ENCODE data around the gene RNF130.

Gene RNF130

GRCh38 chr5:180071531-180072255, at the start of gene RNF130:
TSS of gene RNF130 (minus strand) at chr5:180071759. CDS start at chr5:180071702, 57 bp downstream.
- DNase-seq (ENCODE audit: low spot score), result peak; percentile 82

- DNase-seq (ENCODE audit: low spot score), result no peak
Measured at GRCh38 chr5:180120237-180121101, 48.9 kb upstream of the RNF130 start.

GRCh38 chr5:180119903-180120236, 48.3 kb upstream of the RNF130 start:
- DNase-seq (ENCODE audit: low spot score), result no peak

GRCh38 chr5:180119031-180119902, 47.7 kb upstream of the RNF130 start:
- no peak for DNase-seq (ENCODE audit: low spot score)

GRCh38 chr5:180118391-180118791, 46.8 kb upstream of the RNF130 start:
- no peak for DNase-seq (ENCODE audit: low spot score)

- no peak for DNase-seq (ENCODE audit: low spot score)
Measured at GRCh38 chr5:180117000-180117725, 45.6 kb upstream of the RNF130 start.

GRCh38 chr5:180116077-180116999, 44.8 kb upstream of the RNF130 start:
- no peak for DNase-seq (ENCODE audit: low spot score)

- DNase-seq (ENCODE audit: low spot score), result no peak
Measured at GRCh38 chr5:180115326-180116076, 43.9 kb upstream of the RNF130 start.

GRCh38 chr5:180114304-180115003, 42.9 kb upstream of the RNF130 start:
- no peak for DNase-seq (ENCODE audit: low spot score)

- no peak for DNase-seq (ENCODE audit: low spot score)
Measured at GRCh38 chr5:180113660-180114303, 42.2 kb upstream of the RNF130 start.

GRCh38 chr5:180112181-180112861, 40.8 kb upstream of the RNF130 start:
- no peak for DNase-seq (ENCODE audit: low spot score)

GRCh38 chr5:180111273-180112002, 39.9 kb upstream of the RNF130 start:
- DNase-seq (ENCODE audit: low spot score), result no peak

GRCh38 chr5:180109920-180110319, 38.4 kb upstream of the RNF130 start:
- DNase-seq (ENCODE audit: low spot score), result no peak

- DNase-seq (ENCODE audit: low spot score), result no peak
Measured at GRCh38 chr5:180107005-180107404, 35.4 kb upstream of the RNF130 start.

- DNase-seq (ENCODE audit: low spot score), result no peak
Measured at GRCh38 chr5:180105827-180106312, 34.3 kb upstream of the RNF130 start.

GRCh38 chr5:180104168-180104530, 32.6 kb upstream of the RNF130 start:
- no peak for DNase-seq (ENCODE audit: low spot score)

- no peak for DNase-seq (ENCODE audit: low spot score)
Measured at GRCh38 chr5:180103487-180104167, 32.1 kb upstream of the RNF130 start.

Data from CD4-positive, alpha-beta T cell treated with Interleukin-2 at 100 ng/mL for 4 hours (primary cell).